Measurements from ENCODE around the gene DDX1.

DNA sequence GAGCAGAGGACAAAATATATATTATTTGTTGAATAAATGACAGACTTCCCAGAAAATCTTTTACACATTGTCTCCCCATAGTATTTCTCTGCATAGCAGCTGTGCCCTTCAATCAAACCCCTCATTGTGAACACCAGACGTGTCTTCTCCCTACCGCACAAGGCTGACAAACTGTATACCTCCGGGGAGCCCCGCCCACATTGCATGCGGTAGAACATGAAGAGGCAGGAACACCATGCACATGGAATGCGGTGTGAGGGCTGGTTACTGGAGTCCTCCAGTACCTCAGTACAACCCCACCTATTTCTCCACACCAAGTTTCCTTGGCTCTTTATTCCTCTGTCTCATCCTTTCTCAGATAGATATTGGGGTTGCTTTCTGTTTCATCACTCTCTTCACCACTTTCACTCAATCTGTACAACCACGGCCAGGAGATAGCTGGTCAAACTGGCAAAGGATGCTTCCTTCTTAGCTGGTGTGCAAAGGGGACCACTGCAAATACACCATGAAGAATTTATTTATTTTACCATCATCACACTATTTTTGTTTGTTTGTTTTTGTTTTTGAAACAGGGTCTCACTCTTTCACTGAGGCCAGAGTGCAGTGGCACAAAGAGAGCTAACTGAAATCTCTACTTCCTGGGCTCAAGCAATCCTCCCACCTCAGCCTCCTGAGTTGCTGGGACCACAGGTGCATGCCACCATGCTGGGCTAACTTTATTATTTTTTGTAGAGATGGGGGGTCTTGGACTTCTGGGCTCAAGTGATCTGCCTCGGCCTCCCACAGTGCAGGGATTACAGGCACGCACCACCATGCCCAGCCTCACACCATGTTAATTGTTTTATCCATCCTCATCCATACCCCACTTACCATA lies 28.2 kb upstream of the DDX1 start:
- TF ChIP-seq, protein P1, sequence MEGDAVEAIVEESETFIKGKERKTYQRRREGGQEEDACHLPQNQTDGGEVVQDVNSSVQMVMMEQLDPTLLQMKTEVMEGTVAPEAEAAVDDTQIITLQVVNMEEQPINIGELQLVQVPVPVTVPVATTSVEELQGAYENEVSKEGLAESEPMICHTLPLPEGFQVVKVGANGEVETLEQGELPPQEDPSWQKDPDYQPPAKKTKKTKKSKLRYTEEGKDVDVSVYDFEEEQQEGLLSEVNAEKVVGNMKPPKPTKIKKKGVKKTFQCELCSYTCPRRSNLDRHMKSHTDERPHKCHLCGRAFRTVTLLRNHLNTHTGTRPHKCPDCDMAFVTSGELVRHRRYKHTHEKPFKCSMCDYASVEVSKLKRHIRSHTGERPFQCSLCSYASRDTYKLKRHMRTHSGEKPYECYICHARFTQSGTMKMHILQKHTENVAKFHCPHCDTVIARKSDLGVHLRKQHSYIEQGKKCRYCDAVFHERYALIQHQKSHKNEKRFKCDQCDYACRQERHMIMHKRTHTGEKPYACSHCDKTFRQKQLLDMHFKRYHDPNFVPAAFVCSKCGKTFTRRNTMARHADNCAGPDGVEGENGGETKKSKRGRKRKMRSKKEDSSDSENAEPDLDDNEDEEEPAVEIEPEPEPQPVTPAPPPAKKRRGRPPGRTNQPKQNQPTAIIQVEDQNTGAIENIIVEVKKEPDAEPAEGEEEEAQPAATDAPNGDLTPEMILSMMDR (IDR thresholded peaks at IDR 0.05): no peak
- TF ChIP-seq EZH2 (IDR thresholded peaks at IDR 0.05; ENCODE audit: borderline replicate concordance, insufficient read depth, low read depth, low read length, poor library complexity, severe bottlenecking): no peak
